HG03097 (cell line): Measurements from ENCODE around the gene KIF16B.

ENCODE experiments used
- ATAC-seq: cut with Tn5 transposase; IDR thresholded peaks from one replicate; pipeline ENCODE4 v1.9.1; 2021; ENCODE audit not compliant: unreplicated experiment, low FRiP score

Gene KIF16B

DNA sequence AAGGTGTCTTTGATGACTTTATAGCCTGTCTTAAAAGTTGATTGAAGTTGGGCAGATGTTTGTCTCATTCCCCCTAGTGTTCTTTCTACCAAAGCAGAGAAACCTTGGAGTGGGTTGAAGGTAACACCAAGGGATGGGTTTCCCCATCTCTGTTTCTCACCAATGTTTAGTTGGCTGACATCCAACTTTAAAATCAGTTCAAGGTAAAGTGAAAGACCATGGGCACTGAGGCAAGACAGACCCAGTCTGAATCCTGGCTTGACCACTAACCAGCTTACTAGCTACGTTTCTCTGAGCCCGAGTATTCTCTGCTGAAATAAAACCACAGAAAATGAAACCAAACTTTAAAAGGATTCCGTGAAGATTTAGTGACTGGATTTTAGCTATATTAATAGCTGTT is 258.9 kb downstream of the KIF16B start:
- ATAC-seq, result no peak

DNA sequence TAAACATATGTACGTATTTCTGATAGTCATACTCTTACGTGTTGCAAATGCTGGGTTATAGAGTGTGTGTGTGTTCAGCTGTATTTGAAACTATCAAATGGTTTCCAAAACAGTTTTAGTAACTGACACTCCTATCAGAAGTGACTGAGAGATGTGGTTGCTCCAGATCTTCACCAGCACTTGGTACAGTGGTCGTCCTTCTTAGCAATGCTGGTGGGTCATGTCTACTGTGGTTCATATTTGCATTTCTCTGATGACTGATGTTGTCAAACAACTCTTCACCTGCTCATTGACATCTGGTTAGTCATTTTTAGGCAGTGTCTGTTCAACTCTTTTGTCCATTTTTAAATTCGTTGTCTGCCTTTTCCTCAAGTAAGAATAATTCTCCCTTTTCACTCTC is 259.3 kb downstream of the KIF16B start:
- ATAC-seq, result no peak

DNA sequence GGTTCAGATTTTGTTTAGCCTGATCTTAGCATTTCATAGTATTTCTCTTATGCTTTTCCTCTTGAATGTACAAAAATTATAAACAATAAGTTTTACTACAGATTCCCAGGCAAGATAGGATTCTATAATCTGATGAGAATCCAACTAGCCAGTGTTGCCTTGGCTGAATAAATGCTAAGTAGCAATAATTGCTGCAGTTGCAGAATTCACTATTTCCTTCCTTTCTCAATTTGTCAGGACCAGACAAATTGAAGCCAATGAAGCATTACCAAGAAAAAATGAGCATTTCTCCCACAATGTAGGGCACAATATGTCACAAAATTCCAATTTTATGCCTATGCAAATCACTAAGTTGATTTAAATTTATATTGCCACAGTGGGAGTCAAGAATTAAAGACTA is 260.2 kb downstream of the KIF16B start:
- no peak for ATAC-seq

DNA sequence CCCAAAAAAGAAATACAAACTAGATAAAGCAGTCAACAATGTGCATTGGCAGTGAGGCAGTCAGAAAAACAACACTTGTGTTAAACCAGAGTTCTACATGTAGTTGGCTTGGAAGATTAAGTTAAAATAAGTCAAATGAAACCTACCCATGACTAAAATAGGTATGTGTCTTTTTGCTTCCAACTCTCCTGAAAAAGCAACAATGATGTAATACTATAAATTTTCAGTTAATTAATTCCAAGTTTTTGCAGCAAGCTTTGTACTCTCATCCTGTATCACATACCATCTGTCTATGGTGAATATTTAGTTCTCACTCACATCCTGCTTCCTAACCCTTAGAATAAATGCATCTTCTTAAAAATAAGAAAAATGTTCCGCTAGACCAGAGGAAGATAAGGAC is 261.5 kb downstream of the KIF16B start:
- no peak for ATAC-seq

DNA sequence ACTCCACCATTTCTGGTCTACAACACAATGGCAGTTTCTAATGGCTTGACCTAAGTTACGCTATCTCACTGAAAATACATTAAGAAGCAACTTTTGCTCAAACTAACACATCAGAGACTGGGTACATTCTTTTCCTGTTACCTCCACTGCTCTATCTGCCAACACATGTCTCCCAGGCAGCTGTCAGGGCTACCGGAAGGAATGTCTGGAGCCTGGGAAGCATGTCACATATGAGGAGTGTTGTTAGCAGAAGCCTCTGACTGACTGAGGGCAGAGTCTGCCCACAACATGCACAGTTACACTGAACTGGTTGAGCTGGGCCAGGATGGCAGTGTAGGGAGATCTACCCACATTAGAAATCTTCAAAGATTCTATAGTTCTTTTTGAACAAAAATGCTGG is 264.5 kb downstream of the KIF16B start:
- no peak for ATAC-seq

DNA sequence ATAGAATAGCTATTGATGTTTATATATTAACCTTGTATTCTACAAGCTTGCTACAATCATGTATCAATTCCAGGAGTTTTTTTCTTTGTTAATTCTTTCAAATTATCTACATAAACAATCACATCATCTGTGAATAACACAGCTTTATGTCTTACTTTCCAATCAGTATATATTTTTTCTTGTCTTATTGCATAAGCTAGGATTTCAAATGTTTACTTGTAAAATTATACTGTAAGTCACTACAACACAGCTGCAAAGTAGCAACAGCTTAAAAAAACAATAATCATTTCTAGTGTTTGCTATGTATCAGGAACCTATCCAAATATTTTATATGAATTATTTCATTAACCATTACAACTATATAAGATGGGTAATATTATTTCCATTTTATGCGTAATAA is 270.4 kb downstream of the KIF16B start:
- ATAC-seq, result no peak

DNA sequence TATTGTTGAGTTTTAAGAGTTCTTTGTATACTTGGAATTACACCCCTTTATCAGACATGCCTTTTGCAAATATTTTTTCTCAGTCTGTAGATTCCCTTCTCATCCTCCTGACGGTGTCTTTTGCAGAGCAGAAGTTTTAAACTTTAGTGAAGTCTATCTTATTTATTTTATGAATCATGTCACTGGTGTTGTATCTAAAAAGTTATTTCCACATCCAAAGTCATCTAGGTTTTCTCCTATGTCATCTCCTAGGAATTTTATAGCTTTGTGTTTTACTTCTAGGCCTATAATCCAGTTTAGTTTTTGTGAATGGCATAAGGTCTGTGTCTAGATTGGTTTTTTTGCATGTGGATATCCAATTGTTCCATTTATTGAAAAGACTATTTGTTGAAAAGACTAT is 271.3 kb downstream of the KIF16B start:
- ATAC-seq, result no peak

DNA sequence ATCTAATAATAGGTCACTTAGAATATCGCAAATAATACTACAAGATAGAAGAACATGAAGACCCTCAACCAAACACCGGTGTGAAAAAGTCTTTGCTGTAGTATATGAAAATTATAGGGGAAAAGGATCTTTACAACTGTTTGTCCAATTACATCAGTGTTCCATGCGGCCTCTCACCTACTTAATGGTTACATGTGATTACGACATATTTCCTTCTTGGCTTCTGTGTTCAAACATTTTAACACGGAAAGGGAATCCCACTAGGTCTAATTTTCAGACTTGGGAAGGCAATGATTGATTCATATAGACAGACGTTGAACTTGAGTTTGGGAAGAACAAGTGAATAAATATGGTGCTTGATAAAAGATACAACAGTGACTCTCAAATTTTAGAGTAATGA is 273.4 kb downstream of the KIF16B start:
- no peak for ATAC-seq

DNA sequence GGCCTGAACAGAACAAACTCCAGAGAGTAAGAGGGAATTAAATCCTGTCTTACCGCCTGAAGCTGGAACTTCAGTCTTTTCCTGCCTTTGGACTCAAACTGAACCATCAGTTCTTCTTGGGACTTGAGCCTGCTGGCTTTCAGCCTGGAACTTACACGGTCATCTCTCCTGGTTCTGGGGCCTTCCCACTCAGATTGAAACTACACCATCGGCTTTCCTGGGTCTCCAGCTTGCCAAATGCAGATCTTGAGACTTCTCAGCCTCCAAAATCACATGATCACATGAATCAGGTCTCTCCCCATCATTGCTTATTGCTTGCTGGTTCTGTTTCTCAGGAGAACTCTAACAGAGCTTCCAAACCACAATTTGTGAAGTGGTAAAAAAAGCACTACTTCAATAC is 276.3 kb downstream of the KIF16B start:
- ATAC-seq, result no peak

DNA sequence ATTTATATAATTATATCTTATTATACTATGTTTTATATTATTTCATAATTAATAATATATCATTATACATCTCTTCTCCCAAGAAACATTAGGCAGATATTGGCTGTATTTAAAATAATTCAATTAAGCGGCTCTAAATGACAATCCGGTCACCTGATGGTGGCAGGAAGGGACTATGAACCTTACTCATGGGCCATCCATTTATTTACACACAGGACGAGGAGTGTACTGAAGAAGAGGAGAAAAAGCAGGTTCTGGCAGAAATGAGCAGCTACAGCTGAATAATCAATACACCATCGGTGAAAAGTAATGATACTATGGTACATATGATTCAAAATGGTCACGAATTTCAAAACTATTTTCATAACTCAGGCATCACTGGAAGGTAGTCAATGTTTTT is 277.7 kb downstream of the KIF16B start:
- no peak for ATAC-seq

DNA sequence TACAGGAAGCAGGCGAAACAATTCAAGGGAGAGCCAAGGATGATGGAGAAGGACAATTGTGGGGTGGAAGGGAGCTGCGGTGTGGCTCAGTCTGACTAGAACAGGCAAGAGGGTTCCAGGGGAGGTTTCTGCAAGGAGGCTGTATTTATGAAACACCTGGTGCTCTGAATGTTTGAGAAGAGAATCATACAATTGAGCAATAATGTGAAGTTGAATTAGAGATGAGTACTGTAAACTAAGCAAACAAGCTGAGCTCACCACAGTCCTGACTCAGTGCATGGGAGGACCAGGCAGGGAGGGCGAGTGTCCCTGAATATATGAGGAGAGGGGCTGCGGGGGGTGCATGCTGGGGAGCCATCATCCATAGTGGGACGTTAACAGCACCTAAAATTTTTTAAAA is 279.7 kb downstream of the KIF16B start:
- no peak for ATAC-seq

DNA sequence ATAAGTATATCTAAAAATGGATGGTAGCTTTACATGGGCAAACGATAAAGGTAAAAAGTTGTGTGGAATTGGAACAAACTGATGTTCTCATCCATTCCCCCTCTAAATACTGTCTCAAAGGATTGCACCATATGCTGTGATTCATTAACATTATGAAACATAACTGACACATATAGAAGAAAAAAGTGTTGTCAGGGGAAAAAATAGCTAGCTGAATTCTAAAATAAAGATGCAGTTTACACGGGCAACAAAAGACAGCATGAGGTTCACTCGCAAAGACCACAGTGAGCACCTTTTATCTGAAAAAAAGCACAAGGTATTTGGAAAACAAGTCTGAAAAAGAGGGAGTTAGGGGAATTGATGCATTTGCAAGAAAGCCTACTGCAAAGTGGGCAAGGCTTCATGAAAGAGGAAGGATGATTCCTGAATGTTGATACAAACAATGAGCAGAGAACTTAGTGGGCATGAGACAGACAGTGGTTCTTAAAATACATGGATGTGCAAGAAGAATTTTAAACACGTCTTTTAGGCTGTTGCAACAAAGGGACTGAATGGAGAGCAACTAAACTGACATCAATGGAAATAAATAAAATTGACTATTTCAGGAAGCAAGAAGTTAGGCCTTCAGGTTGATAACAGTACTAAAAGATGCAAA is 280.9 kb downstream of the KIF16B start:
- ATAC-seq, result no peak

DNA sequence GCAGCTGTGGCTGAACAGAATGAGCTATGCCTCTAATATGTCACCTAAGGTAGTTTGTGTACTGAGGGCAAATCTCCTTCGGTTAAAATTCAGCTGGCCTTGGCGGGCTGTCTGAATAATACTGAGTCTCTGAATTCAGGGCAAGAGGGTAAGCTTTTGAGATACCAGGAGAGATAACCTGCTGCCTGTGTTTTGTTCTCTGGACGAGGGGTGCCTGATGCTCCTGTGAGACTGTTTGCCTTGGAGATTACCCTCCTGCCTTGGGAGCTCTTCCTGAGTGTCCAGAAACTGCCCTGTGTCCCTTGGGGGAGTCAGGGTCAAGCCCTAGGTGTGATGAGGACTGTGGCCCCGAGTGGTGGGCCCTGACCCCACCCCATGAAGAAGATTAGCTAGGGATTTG is 282.9 kb downstream of the KIF16B start:
- no peak for ATAC-seq

DNA sequence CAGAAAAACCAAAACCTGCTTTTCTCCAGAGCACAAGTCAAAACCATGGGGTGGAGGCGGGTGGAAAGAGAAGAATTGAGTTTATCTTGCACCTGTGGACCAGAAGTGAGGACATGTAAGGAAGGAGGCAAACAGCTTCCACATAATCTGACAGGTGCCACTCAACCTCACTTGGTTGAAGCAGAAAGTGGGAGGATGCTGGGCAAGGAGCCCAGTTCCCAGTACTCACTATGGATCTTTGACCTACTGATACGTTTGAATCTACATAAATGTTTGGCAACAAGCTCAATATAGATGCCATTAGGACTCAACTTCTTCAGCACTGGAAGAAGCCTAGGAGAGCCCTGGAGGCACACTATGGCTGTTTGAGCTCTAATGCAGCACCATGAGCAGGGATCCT is 285.5 kb downstream of the KIF16B start:
- ATAC-seq, result no peak

DNA sequence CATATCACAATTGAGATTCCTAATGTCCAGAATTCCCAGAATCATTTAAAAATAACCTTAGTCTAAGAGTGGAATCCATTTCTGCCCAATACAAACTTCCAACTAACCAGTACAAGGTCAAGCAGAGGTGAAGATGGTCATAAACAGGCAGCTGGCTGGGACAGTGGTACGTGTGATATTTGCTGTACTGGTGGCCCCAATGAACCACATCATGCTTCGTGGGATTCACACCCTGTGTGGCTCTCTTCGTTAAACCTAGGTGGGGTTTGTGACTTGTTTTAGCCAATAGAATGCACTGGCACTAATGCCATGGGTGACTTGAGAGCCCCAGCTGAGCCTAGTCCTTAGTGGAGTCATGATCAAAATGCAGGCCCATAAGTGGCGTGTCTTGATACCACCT is 286.6 kb downstream of the KIF16B start:
- ATAC-seq, result no peak

DNA sequence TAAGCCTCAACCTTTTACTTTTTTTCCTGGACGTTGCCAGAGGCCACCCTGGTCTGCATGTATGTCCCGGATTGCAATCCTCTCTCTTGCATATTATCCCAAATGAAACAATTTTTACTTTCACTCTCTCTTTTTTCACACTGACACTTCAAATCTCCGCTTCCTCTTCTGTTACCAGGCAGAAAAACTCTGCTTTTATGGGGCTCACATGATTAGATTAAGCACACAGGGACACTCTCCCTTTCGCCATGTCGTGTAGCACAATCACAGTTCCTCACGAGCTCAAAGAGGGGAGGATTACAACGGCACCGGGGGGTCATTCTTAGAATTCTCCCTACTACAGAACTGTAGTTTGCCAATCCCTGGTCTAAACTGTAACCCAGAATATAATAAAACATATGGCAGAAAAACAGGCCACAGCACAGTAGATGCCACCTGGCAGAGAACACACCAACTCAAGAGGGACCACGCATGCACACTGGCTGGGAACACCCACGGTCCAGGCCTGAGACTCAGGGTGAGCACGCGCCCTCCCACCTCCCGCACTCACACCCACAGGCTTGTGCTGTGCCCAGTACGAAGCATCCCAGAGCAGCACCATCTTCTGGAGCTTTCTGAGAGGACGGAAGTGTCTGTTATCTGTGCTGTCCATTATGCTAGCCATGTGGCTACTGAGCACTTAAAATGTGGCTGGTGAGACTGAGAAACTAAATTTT is 288.7 kb downstream of the KIF16B start:
- no peak for ATAC-seq

DNA sequence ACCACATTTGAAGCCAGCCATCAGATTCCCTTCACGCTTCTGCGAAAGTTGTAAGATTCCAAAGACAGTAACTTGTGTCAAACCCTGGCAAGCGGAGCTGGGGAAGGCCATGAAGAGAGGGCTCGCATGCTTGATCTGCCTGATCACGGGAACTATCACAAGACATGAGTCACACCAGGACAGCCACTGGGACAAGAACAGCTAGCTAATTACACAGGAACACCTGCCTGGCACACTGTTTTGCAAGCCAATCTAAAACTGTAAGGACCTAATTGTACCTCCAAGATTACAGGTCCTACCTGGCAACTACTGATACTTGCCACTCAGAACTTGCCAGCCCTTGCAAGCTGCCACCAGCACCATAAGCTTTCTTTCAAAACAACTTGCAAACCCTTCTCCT is 289.3 kb downstream of the KIF16B start:
- ATAC-seq, result no peak

DNA sequence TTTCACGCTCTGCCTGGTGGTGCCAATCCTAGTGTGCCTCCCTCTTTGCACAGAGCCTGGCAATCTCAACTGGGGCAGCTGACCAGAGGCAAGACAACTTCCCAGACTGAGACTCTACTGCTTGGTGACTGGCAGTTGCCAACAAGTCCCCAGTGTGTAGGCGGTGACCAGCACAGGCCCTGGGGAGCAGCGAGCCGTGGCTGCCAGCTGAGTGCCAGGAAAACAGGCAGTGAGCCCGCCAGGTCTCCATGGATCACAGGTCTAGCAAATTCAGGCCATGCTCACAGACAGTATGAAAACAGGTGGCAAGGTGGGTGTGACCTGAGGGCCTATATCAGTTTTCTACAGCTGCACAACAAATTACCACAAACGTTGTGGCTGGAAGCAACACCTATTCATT is 289.9 kb downstream of the KIF16B start:
- ATAC-seq, result no peak

DNA sequence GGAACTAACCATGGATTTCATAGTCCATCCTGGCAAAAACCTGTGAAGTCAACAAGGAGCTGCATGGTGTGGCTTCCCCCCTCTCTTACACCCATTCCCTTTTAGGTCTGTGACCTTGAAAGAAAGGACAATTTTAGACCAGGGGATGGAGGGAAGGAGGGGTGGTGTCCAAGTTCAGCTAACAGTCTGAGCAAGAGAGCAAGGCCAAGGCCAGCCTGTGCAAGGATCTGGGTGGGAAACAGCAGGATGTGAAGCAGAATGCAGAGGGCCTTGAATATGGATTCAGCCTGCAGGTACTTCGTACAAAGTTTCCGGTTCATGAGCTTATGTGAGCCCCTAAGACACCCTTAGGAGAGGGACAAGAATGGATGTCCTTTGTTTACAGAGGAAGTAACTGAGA is 293.0 kb downstream of the KIF16B start:
- no peak for ATAC-seq

DNA sequence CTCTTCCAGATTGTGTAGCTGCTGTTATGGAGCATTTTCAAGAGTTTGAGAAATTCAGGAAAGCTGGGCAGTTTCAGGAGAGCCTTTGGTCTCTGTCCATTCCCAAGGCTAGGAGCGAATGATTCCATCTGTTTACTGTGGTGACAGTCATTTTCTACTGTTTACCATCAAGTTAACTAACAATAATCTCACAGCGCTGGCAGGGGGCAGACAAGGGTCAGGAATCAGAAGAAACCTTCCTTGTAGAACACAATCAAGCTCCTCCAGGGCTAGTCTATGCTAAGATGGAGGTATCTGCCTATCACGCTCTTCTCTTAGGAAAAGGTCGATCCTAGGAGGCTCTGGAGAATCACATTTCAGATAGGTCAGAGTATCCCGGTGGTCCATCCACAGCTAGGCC is 293.9 kb downstream of the KIF16B start:
- no peak for ATAC-seq

DNA sequence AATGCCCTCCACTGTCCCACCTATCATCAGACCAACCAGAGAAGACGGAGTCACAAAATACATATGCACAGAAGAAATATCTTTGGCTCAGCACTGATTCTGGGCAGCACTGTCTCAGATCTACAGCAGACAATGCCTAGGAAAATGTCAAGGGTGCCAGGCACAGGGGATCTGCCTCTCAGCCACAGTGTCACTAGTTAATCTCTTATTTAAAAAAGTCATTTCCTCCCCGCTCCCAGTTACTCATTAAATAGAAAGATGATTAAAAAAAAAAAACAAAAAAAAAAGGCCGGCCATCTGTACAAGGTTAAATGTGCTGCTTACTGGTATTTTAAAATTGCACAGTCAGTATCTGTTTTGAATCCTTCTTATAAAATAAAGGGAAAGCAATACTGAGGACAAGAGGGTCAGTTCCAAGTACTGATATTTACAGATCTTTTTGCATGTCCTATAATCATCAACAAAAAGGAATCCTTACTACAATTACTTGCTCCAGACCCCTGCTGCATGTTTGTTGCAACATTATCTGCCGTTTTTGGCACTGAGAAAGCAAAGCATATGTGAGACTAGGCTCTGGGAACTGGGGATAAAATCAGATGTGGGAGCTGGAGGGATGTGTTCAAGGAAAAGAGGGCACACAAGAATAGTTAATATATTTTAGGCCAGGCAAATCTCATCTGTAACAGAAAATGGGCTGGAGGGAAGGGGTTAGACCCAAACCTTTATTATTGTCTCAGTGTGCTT is 299.3 kb downstream of the KIF16B start:
- no peak for ATAC-seq

DNA sequence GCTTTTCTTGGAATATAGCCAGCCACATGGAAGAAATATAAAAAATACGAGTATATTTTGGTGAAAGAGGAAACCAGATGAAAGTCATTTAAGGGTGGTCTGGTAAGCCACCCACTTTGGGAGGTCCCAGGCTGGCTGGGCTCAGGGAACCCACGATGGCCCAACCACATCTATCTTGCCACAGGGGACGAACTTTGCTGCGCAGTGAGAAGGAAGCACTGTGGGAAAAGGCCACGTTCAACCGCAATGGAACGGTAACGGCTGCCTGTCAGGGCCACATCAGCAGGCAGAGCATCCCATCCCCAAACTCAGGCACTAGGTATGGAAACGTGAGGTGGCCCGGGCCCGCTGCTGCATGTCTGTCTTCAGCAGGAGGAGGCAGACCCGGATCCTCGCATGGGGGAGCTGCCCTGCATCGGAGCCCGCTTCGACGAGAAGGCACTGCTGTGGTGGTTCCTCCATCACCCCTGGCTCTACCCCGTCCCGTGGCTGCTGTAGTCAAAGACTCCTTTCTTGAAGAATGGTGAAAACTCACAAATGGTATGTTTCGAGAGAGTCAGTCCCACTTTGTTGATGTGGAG is 300.4 kb downstream of the KIF16B start:
- no peak for ATAC-seq
